Suprapubic skin (tissue), 3 donors: ENCODE measurements around the gene IKZF1.

Source experiments
- EP300 ChIP-seq: sonication (generic); formaldehyde crosslinking; IDR thresholded peaks from one replicate; pipeline ENCODE4 v1.6.1; 2017; ENCODE audit warnings: antibody characterized with exemption
- TF ChIP-seq, protein P1 (sequence below), 2 donors: fragments of 200-600 bp in 1 of 2; fragments of 450-650 bp in 1 of 2; sonication (generic) in 1 of 2; IDR thresholded peaks; one replicate each; pipeline ENCODE4 v1.5.1; 2016 to 2019; ENCODE audit warnings: antibody characterized with exemption in 2 of 2, mild to moderate bottlenecking in 1 of 2, moderate library complexity in 1 of 2

DNA sequence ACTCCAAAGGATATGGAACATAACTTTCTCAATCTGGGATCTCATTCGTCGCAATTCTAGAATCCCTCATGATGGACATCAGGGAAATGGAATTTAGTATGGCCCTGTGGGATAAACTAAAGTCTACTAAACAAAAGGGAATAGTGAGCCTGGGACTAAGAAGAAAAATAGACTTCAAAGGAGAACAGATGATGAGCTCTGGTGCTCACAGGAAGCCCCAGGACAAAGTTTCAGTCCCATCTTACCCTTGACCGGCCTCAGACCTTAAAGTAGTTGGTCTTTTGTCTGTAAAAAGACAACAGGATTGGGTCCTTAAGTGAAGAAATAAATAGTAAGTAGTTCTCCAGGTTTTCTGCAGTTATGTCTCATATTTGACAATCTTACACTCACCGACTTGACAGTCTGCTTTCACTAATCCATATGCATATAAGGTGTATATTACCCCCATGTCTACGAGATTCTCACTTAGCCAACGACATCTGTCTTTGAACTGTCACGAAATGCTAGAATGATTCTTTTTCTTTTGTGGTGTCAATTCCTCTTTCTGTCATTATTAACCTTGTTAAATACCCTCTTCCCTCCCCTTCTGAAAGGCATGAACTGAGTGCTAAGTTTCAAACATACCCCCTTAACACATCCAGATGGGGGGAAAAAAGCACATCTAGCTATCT lies 10.9 kb upstream of the IKZF1 start:
- TF ChIP-seq, protein P1, sequence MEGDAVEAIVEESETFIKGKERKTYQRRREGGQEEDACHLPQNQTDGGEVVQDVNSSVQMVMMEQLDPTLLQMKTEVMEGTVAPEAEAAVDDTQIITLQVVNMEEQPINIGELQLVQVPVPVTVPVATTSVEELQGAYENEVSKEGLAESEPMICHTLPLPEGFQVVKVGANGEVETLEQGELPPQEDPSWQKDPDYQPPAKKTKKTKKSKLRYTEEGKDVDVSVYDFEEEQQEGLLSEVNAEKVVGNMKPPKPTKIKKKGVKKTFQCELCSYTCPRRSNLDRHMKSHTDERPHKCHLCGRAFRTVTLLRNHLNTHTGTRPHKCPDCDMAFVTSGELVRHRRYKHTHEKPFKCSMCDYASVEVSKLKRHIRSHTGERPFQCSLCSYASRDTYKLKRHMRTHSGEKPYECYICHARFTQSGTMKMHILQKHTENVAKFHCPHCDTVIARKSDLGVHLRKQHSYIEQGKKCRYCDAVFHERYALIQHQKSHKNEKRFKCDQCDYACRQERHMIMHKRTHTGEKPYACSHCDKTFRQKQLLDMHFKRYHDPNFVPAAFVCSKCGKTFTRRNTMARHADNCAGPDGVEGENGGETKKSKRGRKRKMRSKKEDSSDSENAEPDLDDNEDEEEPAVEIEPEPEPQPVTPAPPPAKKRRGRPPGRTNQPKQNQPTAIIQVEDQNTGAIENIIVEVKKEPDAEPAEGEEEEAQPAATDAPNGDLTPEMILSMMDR (IDR thresholded peaks at IDR 0.05) = no peak
- no peak for TF ChIP-seq EP300
